ENCODE data around the gene BAHD1. TPM values are rescaled to one million over a fixed set of nuclear protein-coding genes. Genes with fewer than 3 reads are reported as not detected.

The BAHD1 gene
- total RNA-seq, 1 experiment from 2014 or later = 40.6 TPM

GRCh38 chr15:40511472-40512133 lies 70.8 kb downstream of the BAHD1 start:
- CTCF ChIA-PET = interaction anchor here (0.6 kb wide), 1 partner anchor 10 kb away, joined by 11 read pairs; no protein-coding TSS in a partner anchor
- no peaks in the 10 kb centered on the region for H3K36me3 ChIP-seq (ENCODE audit: control insufficient read depth, insufficient read depth, low read length)
- H3K27ac ChIP-seq (ENCODE audit: low read length) = peak overlapping the region; percentile 71
- POLR2A ChIA-PET = no interaction called here
- intact Hi-C loops (cut with micrococcal nuclease; ENCODE audit: unreplicated experiment) = no loop called here
- H3K4me1 ChIP-seq (ENCODE audit: control insufficient read depth, insufficient read depth, low read length) = peaks cover 16% of the 10 kb centered on the region
- no TSS peak for BruUV-seq (replicated peaks)
- no peaks in the 10 kb centered on the region for H3K9me3 ChIP-seq (ENCODE audit: control insufficient read depth, insufficient read depth, low read depth, low read length)
- no peak for TF ChIP-seq SIN3A (IDR thresholded peaks at IDR 0.05; ENCODE audit: borderline replicate concordance, insufficient read depth, low read depth, low read length)
- TF ChIP-seq CTCF (IDR thresholded peaks at IDR 0.05) = no peak
- TF ChIP-seq REST (IDR thresholded peaks at IDR 0.05; ENCODE audit: insufficient read depth in 1 of 2, low read depth in 2 of 2, low read length in 1 of 2) = no peak
- no peak for TF ChIP-seq TCF7L2 (IDR thresholded peaks at IDR 0.05; ENCODE audit: low read depth, low read length)
- TF ChIP-seq POLR2AphosphoS5 (IDR thresholded peaks at IDR 0.05; ENCODE audit: low read depth, low read length) = no peak; the same call in 1 of the 2 replicates
- peak; percentile 82 for ATAC-seq
- peak overlapping the region; percentile 51 to 61 for H3K4me3 ChIP-seq (ENCODE audit: low read depth in 2 of 2, low read length in 2 of 2)
- DNase-seq (ENCODE audit: low read depth, low spot score) = no peak
- in situ Hi-C loops (cut with HindIII; ENCODE audit: low pct_unique_long_range_greater_than_20kb, low sequenced_read_pairs) = no loop called here
- H3K27me3 ChIP-seq (ENCODE audit: control insufficient read depth, insufficient read depth, low read length) = no peaks in the 10 kb centered on the region

- no peaks in the 10 kb centered on the region for H3K27me3 ChIP-seq (ENCODE audit: control insufficient read depth, insufficient read depth, low read length)
- ATAC-seq = no peak
- intact Hi-C loops (cut with micrococcal nuclease; ENCODE audit: unreplicated experiment) (no loop called here), in situ Hi-C loops (cut with HindIII; ENCODE audit: low pct_unique_long_range_greater_than_20kb, low sequenced_read_pairs) (no loop called here)
- H3K4me1 ChIP-seq (ENCODE audit: control insufficient read depth, insufficient read depth, low read length) = peaks cover 10% of the 10 kb centered on the region; the same call in 1 of the 2 replicates
- no peaks in the 10 kb centered on the region for H3K9me3 ChIP-seq (ENCODE audit: control insufficient read depth, insufficient read depth, low read depth, low read length)
- CTCF ChIA-PET = interaction anchor here (0.6 kb wide), 1 partner anchor 11 kb away, joined by 11 read pairs; no protein-coding TSS in a partner anchor
- peak overlapping the region; percentile 71; the same call in 1 of the 2 replicates for H3K27ac ChIP-seq (ENCODE audit: low read length)
- H3K4me3 ChIP-seq (ENCODE audit: low read depth in 2 of 2, low read length in 2 of 2) = peak overlapping the region in 1 of 2 experiments; percentile 61; a peak in 3 of 4 replicates
- TF ChIP-seq POLR2AphosphoS5 (IDR thresholded peaks at IDR 0.05; ENCODE audit: low read depth, low read length) = no peak
- no peak for TF ChIP-seq SIN3A (IDR thresholded peaks at IDR 0.05; ENCODE audit: borderline replicate concordance, insufficient read depth, low read depth, low read length)
- no peak for TF ChIP-seq CTCF (IDR thresholded peaks at IDR 0.05)
- no peak for TF ChIP-seq TCF7L2 (IDR thresholded peaks at IDR 0.05; ENCODE audit: low read depth, low read length)
- TF ChIP-seq REST (IDR thresholded peaks at IDR 0.05; ENCODE audit: insufficient read depth in 1 of 2, low read depth in 2 of 2, low read length in 1 of 2) = no peak
- no peaks in the 10 kb centered on the region for H3K36me3 ChIP-seq (ENCODE audit: control insufficient read depth, insufficient read depth, low read length)
- DNase-seq (ENCODE audit: low read depth, low spot score) = no peak
- no TSS peak for BruUV-seq (replicated peaks)
- POLR2A ChIA-PET = no interaction called here
Observed at GRCh38 chr15:40512440-40512839, 71.7 kb downstream of the BAHD1 start.

Data from Panc1 (cell line).